ENCODE results near the gene C10orf105. TPM values are rescaled to one million over a fixed set of nuclear protein-coding genes. Genes with fewer than 3 reads are reported as not detected.

C10orf105 gene
- total and polyA plus RNA-seq, 2 of the 13 experiments (the other 11 are each of a cell fraction or from before 2014, with no cell fraction given) = not detected

- Histone ChIP-seq H3K9me3 (ENCODE audit: low read length) (no peaks in the 10 kb centered on the region), H3K9ac (ENCODE audit: insufficient read depth, low read depth, low read length) (no peak overlapping the region), H3K4me1 (ENCODE audit: insufficient read depth, low read length) (peaks cover 21% of the 10 kb centered on the region; the same call in 1 of the 2 replicates), H3K79me2 (ENCODE audit: insufficient read depth, low read length) (no peaks in the 10 kb centered on the region), H3K36me3 (replicated peaks in 1 of 2; ENCODE audit: control insufficient read depth in 1 of 2, insufficient read depth in 2 of 2, low read length in 2 of 2) (no peaks in the 10 kb centered on the region), H3K27me3 (ENCODE audit: control insufficient read depth in 1 of 2, insufficient read depth in 2 of 2, low read length in 2 of 2) (peaks cover 0 to 22% of the 10 kb centered on the region in 2 experiments; a peak in 2 of 5 replicates), H3K4me3 (replicated peaks in 1 of 3; ENCODE audit: insufficient read depth in 1 of 3, low read depth in 2 of 3, low read length in 3 of 3) (no peak overlapping the region), H3K4me2 (ENCODE audit: low read depth, low read length) (no peak overlapping the region), H3K27ac (ENCODE audit: extremely low read length, insufficient read depth, low read length) (no peak overlapping the region), H2AFZ (ENCODE audit: low read length) (no peak overlapping the region), H4K20me1 (ENCODE audit: insufficient read depth, low read length) (no peaks in the 10 kb centered on the region)
- 9% methylated on average over 1 of the region's 1 CpG for WGBS (ENCODE audit: low lambda C conversion rate)
- in situ Hi-C loops (cut with HindIII; ENCODE audit: extremely low pct_ligation_motif_present, low pct_unique_long_range_greater_than_20kb) (no loop called here), intact Hi-C loops (cut with micrococcal nuclease; ENCODE audit: unreplicated experiment) (no loop called here)
- no peak for ATAC-seq
- no peak for FAIRE-seq
- BruUV-seq (replicated peaks) = no TSS peak
- DNase-seq (ENCODE audit: low spot score) = no peak
- ChIA-PET CTCF (ENCODE audit: low intra/inter-chr PET ratio, low total read pairs) (no interaction called here), POLR2A (no interaction called here)
- TF ChIP-seq ZNF761 (CRISPR knock-in tag; conservative IDR thresholded peaks at IDR 0.05) (no peak), MEIS2 (CRISPR knock-in tag; IDR thresholded peaks at IDR 0.05) (no peak), PCBP1 (IDR thresholded peaks at IDR 0.05; ENCODE audit: borderline replicate concordance, low read depth, low read length) (no peak), ZGPAT (CRISPR knock-in tag; IDR thresholded peaks at IDR 0.05) (no peak), ZNF512 (CRISPR knock-in tag; IDR thresholded peaks at IDR 0.05) (no peak), RFX5 (IDR thresholded peaks at IDR 0.05; ENCODE audit: low read depth, low read length) (no peak), KDM6A (CRISPR knock-in tag; IDR thresholded peaks at IDR 0.05; ENCODE audit: low read depth) (no peak), HIVEP1 (CRISPR knock-in tag; IDR thresholded peaks at IDR 0.05) (no peak), CCAR2 (optimal IDR thresholded peaks at IDR 0.05; ENCODE audit: low read depth, low read length) (no peak), ZBTB21 (CRISPR knock-in tag; IDR thresholded peaks at IDR 0.05) (no peak), BATF2 (CRISPR knock-in tag; IDR thresholded peaks at IDR 0.05) (no peak)
Measured at GRCh38 chr10:71743866-71744265, 24.3 kb upstream of the C10orf105 start.
